DMS79 treated with DMSO at 0.1 percent for 48 hours (cell line): ENCODE measurements around the gene KCNIP2.
"Not testable (repeated sequence)": the region's sequence is repeated elsewhere in the genome, so short reads cannot be mapped to it uniquely, and the experiment has no call there.

Experiments used
- DNase-seq: peaks from one replicate; lab custom pipeline; 2025; lab: John Stamatoyannopoulos, UW

The KCNIP2 gene

DNA sequence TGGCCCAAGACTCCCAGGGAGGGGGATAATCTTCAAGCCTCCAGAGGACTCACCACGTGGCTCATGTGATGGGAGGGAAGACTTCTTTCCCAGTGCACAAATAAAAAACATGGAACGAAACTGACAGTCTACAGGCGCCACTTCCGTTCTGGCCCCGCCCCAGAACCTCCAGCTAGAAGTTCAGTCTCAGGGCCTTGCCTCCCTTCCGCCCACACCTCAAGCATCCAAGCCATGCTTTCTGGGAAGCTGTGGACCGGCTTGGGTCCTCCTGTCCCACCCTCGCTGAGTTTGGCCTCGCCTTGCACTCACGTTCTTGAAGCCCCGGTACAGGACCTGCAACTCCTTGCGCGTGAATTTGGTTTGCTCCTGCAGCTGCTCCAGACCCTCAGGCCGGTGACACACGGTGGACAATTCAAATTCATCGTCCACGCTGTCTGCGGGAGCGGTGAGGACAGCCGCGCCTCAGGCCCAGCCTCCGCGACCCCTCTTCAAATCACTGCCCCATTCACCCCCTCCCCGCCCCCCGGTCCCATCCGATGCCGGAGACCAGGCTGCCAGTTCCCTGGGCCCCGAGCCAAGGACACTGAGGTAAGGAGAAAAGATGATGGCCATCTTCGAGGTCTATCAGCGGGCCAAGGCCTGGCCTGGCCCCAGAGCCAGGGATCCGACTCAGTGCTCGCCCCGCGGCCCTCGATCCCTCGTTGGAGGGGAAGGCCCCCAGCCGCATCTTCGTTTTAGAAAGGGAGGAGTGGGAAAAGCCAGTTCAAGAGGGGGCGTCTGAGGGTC is 14.6 kb downstream of the KCNIP2 start:
- no peak for DNase-seq

DNA sequence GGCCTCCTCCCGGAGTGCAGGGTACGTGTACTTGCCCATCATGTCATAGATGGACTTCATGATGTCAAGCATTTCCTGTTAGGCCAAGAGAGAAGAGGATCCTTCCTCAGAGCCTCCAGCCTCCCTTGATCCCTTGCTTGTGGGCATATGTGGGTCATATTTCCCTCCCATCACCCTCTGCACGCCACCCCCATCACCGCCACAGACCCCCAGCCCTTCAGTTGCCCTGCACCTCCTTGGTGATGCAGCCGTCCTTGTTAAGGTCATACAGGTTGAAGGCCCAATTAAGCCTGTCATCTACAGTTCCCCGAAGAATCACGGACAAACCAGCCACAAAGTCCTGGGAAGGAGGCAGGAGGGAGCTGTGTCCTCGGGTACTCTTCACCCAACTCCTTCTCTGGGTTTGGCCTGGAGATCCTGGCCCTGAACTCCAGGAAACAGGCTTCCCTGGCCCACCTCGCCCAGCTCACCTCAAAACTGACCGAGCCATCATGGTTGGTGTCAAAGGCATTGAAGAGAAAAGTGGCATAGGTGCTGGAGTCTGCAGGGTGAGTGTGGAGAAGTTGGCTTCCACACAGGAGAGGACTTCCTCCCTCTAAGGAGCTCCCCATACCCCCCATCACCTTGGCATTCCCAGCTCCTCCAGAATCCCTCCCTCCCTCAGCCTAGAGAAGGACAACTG is 15.5 kb downstream of the KCNIP2 start:
- DNase-seq: no peak

DNA sequence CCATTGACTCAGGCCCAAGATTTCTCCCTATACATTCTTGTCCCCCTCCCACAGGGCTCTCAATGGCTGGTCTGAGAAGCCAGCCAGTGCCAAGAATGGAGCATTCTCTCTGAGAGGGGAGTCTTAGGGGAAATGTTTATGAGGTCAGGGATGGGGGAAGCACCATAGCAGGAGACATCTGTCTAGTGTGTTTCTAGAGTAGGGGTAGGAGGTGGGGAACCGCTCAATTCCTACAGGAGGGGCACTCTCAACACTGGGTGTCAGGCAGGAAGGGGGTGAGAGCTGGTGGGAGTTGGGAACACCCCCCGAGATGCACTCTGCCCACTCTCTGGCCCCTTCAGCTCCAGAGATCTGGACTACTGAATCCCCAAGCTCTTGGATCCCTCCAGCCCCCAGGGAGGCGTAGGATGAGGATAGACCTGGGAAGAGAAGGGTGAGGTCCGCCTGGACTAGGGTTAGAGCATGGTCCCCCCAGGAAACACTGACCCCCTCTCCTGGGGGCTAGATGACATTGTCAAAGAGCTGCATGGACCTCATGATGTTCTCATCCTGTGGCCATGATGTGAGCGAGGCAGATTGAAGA is 16.7 kb downstream of the KCNIP2 start:
- DNase-seq: no peak

DNA sequence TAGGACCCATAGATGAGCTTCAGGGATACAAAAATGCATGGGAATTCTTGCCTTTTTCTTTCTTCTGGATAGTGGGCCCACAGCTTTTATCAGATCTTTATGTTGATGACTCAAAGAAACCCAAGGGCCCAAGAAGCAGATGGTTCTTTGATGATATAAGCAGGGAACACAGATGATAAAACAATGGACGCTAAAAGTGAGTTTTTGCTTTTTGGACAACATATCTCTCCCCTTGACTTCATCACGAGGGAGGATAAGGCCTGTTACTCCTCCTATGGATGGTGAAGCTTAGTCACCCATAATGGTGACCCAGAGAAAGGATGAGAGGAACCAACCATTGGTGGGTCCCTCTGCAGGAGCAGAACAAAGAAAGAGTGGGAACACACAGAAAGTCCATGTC is 18.9 kb downstream of the KCNIP2 start:
- DNase-seq: no peak

DNA sequence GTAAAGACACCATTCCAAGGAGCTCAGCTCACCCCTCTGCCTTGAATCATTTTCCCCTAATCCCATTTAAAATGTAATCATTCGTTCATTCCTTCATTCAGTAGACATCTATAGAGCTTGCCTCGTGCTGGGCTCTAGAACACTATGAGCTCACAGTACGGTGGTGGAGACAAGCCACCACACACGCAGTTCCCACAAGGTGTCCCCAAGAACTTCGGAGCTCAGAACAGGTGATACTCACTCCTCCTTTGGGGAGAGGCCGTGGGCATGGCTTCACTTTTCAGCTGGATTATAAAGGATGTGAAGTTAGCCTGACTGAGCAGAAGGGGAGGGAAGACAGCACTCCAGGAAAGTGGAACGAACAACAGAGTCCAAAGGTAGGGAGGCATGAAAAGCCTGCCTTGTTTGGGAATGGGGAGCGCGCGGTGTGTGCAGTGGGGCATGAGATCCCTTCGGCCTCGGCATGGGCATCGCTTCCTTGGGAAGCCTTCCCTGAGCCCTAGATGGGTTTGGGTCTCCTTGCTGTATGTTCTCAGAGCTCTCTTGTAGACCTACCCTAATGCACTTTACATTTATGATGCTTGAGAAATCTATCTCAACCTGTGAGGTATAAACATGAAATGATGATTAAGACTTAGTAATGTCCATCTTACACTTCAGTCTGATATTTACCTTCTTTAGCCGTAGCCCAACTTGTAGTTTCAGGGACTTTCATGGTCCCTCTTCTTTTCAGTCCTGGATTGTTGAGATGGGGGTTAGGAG is 24.5 kb downstream of the KCNIP2 start:
- peak; percentile 9 for DNase-seq

DNA sequence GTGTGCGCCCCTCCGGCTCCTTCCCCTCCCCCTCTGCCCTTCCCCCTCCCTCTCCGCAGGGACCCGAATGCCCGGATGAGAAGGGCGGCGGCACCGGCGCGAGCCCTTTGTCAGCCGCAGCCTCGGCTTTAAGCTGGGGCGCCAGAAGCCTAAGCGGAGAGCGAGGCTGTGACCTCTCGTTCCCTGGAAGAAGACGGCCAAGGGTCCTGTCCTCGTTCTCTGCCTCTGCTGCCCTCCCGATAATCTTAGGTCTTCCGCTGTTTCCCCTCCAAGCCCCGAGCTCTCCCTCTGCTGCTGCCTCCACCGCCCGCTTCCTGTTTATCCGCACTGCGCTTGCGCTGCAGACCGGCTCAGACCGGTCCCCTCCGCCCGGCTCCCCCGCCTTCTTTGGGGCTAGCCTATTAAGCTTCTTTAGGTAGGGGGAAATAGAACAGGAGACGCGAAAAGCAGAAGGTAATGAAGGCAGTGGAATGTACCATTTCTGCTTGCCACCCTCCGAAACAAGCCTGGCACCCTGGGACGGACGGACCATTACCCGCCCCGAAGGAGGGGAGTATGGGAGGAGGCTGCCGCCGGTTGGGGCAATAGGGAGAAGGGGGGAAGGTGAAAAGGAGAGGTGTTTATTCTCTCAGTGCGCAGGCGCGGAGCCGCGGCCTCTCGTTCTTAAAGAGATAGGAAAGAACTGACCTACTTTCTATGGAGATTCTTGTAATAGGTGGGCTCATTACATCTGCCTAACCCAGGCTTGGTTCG is 25.3 kb downstream of the KCNIP2 start, which contains the start of gene OGA:
OGA (minus strand) TSS at position 326 of the 753 bp plus-strand sequence. CDS start 422 bp downstream, outside the sequence.
- DNase-seq: peak; percentile 88

DNA sequence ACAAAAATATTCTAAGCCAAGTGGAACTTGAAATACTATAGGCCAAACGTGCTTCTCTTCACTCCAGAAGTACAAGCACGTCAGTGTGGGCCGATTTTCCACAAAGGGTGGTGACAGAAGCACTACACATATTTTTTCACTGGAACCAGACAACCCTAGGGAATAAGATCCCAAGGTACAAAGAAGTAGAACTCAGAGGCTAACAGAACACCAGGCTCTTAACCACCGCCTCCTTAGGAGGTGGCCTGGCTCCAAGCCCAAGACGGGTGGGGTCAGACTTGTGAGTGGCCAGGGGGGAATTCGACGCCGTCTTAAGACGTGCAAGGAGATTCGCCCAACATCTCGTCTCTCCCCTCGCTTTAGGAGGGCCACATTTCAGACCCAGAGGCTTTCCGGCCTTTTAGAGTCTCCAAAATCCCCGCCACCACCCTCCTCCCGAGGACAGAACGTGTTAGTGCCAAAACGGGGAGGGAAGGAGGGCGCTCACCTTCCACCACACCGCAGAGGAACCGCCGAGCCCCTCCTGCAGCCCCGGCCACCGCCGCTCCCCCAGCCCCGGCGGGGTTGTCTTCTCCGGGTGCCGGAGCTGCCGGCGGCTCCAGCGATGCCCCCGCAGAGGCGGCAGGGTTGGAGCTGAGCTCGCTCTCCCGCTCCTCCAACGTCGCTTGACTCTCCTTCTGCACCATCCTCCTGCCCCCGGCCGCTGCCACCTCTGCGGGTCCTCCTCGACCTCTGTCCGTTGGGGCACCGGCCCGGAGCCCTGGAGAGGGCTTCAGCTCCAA is 26.1 kb downstream of the KCNIP2 start:
- peak; percentile 57 for DNase-seq

DNA sequence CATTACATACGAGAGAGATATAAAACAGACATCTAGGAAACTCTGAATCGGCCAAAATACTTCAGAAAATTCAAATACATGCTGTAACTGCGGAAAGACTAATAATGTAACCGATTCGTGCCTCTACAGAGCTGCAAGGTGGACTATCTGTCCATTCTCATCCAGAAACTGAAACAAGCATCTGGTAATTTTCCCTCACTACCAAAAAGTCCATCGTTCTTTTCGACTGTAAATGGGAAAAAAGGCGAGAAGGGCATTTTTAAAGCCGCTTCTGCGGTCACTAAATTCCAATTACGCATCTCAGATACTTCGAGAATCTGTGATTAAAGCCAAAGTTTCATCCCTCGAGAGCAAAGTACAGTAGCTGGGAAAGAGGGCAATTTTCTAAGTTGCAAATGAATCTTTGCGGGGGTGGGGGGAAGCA is 26.7 kb downstream of the KCNIP2 start:
- no peak for DNase-seq

DNA sequence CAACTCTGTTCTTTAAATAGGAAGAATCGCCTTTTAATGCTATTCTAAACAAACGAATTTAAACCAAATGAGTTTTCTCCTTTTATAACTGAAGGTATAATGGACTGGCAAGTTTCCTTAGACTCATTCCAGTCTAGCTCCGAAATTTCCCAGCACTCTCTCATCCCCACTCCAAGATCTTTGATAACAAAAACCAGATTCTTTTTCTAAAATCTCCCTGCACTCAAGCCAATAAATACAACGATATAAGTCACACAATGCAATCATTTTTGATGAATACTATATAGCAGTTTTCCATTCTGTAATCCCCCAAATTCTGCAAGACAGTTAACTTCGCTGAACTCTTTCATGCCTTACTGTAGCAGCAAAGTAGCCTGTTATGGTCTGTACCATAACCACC is 27.2 kb downstream of the KCNIP2 start:
- DNase-seq: no peak

DNA sequence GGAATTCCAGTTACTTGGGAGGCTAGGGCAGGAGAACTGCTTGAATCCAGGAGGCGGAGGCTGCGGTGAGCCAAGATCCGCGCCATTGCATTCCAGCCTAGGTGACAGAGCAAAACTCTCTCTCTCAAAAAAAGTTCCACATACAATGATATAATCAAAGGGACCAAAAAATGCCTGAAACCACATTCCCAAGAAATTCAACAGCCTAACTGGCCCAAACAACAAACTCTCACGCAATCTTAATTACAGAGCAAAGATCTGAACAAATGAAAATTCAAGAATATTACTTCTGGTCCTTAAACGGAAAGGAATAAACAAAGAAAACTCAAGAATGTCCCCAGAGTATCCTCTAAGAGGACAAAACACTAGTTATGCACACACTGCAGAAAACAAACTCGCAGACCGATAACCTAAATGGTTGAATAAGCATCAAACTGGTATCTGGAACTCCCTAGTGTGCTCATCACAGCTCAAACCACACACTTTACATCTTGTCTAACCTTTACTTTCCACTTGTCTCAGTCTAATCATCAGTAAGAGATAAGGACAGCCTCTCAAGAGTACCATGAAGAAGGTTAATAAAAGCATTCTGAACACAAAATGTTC is 29.0 kb downstream of the KCNIP2 start:
- peak; percentile 27 for DNase-seq

DNA sequence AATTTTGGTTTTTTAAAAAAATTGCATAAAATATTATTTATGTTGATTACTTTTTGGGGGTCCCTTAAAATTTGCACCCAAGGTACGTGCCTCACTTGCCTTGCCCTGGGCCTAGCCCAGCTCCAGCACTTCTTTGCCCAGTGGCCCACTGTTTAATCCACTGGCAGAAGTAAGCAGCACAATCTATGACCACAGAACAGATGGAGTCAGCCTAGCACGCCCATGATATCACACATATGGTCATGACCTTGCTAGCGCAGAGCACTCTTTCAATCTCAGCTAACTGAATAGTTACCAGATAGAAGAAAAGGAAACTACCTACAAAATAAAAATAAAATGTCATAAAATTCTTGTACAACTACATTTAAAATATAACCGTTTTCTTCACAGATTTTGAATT is 31.0 kb downstream of the KCNIP2 start:
- DNase-seq: no peak

DNA sequence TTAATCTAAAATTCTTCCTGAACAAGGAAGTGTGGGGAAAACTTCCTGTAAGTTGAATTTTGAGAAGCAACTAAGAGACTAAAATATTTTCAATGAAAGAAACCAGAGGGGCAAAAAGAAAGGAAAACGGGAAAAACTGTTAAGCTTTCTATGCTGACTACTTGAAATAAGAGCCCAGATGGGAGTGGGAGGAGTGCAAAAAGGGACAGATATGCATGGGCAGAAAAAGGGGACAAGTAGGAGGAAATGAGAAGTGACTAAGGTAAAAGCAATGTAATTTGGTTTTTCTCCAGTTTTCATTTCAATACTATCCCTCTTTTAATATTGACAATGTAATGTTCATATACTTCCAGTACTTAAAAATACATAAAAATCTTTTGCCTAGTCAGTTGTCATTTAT is 36.4 kb downstream of the KCNIP2 start:
- DNase-seq: no peak

DNA sequence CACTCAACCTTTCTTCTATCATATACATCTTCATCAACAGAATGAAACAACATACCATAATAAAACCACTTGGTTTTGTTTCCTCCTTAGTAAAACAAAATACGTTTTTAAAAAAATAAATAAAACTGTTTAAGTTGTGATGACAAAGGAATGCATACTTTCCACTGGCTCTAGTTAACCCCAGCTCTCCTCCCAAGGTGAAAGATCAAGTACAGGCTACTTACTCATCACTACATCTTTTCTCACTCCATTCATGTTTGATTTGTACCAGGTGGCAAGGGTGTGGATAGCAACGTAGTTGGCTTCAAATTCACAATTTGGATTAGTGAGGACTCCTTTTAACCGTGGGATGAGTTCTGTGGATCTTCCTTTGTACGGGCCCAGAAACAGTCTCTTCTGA is 40.1 kb downstream of the KCNIP2 start:
- DNase-seq: no peak

DNA sequence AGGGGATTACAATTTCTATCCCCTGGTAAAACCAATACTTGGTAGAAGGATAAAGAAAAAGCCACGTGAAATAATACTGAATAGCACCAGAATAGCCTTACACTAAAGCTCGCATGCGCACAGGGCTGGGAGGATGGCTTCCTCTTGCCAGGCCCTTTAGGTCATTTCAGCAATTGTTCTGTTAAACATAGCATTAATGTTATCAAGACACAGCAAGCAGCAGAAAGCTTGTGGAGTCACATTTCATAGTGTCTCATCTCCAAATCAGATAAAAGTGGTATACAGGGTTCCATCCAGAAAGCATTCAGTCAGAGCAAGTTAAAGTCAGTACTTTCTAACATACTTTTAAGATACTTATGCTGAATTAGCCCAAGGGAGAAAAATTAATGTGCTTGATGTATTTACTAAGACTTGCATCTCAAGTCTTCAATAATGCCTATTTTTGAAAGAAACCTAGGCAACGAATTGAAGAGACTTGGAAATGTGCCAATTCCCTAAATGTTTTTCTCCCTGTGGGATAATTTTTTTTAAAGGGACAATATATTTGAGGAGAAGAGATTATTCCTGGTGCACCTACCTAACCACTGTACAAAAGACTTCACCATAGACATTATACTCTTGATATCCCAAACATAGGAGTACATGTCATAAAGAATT is 46.1 kb downstream of the KCNIP2 start:
- DNase-seq: no peak

DNA sequence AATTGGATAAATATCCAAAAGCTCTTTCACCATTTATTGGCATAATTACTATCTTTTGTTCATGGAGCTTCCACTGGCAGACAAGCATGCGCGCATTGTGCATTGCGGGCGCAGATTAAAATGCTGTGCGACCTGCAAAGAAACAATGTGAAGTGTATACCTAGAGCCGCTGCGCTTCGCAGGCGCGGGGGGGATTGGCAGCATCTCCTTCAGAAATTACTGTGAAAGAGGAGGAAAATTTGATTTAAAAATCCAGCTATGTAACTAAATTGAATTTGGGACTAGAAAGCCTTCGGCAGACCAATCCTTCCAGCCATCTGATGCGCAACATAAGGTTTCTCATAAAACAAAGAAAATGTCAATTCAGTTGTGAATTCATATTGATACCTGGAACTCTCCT is 50.1 kb downstream of the KCNIP2 start:
- DNase-seq: no peak

DNA sequence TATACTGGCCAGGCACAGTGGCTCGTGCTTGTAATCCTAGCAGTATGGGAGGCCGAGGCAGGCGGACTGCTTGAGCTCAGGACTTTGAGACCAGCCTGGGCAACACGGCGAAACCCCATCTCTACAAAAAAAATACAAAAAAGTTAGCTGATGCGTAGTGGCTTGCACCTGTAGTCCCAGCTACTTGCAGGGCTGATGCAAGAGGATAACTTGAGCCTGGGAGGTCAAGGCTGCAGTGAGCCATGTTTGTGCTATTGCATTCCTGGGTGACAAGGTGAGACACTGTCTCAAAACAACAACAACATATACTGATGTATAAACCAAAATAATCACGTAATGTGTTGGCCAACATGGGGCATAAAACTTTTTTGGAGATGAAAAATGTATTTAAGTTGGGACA is 53.9 kb downstream of the KCNIP2 start:
- DNase-seq: no peak

DNA sequence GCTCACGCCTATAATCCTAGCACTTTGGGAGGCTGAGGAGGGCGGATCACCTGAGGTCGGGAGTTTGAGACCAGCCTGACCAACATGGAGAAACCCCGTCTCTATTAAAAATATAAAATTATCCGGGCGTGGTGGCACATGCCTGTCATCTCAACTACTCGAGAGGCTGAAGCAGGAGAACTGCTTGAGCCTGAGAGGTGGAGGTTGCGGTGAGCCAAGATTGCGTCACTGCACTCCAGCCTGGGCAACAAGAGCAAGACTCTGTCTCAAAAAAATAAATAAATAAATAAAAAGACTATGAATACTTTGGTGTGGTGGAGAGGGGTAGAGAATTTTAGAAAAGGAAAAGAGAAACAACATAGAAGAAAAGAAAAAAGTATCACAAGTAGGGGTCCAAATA is 54.4 kb downstream of the KCNIP2 start:
- DNase-seq: not testable (repeated sequence)

DNA sequence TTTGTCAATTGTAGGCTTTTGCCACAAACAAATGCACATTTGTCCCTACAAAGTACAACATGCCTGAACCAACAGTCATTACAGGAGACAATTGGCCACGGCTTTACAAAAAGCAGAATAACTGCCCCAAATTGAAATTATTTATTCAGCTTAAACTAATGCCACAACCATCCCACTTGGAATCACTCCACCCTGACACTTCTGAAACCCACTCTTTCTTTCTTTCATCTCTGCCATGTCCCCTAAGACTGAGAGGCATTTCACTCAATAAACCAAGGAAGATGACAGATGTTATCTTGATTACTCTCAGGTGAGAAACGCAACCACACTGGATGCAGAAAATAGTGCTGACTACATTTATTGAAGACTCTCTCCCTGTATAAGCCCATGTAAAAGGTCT is 57.8 kb downstream of the KCNIP2 start:
- DNase-seq: no peak

DNA sequence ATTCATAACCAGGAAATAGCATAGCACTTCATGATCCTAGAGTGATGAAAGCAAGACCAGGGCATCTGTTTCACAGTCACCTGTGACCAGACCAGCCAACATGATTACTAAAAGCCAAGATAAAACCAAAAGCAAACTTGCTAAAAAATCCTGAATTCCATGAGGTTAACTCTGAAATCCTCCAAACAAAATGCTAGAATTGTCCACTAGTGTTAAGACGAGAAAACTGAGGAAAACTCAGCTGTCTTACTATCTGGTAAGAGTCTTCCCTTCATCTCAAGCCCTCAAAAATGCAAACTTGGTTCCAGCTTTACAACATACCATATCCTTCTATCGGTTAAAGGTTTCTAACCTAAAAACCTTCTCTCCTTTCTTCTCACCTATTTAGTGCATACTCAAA is 59.0 kb downstream of the KCNIP2 start:
- no peak for DNase-seq

DNA sequence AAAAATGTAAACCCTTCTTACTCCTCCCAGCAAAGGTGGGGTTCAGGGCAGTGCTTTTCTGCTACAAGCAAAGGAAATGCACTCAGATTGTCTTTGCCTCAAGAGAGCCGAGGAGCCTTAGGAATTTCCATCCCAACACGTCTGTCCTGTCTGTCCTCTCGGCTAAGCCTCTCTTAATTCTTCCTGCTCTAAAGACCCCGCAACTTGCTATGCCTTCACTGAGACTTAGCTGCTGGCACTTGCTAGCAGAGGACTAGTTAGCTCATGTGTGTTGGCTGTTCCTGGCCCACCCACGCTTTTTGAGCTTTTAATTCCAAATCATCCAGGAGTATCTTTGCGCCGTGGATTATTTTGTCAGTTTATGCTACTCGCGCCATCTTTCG is 59.9 kb downstream of the KCNIP2 start:
- DNase-seq: no peak
